ENCODE measurements around the gene YARS1. TPM values are rescaled to one million over a fixed set of nuclear protein-coding genes. Genes with fewer than 3 reads are reported as not detected.

Gene YARS1
- total and polyA plus RNA-seq, 2 donors (not counting 1 experiment from before 2014, with no cell fraction given): 94.4 to 295 TPM

GRCh38 chr1:32767641-32768040, 49.5 kb downstream of the YARS1 start:
- H3K9ac ChIP-seq (ENCODE audit: insufficient read depth, low read length): no peak overlapping the region
- peaks cover 8% of the 10 kb centered on the region for H3K4me1 ChIP-seq (ENCODE audit: control insufficient read depth, extremely low read depth, insufficient read depth, low read length)
- H2AFZ ChIP-seq (ENCODE audit: low read length): no peak overlapping the region
- H3K36me3 ChIP-seq (ENCODE audit: control insufficient read depth, insufficient read depth, low read length): no peaks in the 10 kb centered on the region
- no peaks in the 10 kb centered on the region for H4K20me1 ChIP-seq (ENCODE audit: control insufficient read depth, extremely low read depth, insufficient read depth, low read length)
- H3K79me2 ChIP-seq (ENCODE audit: control insufficient read depth, insufficient read depth, low read length): no peaks in the 10 kb centered on the region
- H3K4me3 ChIP-seq (replicated peaks in 1 of 4; ENCODE audit: control extremely low read depth in 1 of 4, insufficient read depth in 1 of 4, low read depth in 3 of 4, low read length in 4 of 4): no peak overlapping the region
- no peaks in the 10 kb centered on the region for H3K9me3 ChIP-seq (ENCODE audit: control insufficient read depth, insufficient read depth, low read depth, low read length)
- H3K27ac ChIP-seq (ENCODE audit: insufficient read depth, low read length): no peak overlapping the region
- no peaks in the 10 kb centered on the region for H3K27me3 ChIP-seq (ENCODE audit: control insufficient read depth, insufficient read depth, low read length)
- no peak for TF ChIP-seq CTCF (conservative IDR thresholded peaks at IDR 0.05 in 1 of 2, IDR thresholded peaks at IDR 0.05 in 1 of 2; ENCODE audit: low read depth in 1 of 2, low read length in 2 of 2)
- TF ChIP-seq EZH2 (IDR thresholded peaks at IDR 0.05; ENCODE audit: low read length, missing control alignments): no peak
- no peak overlapping the region for H3K4me2 ChIP-seq (ENCODE audit: extremely low read depth, insufficient read depth, low read length)
- no peak for DNase-seq (ENCODE audit: low read depth in 2 of 2)

- no peaks in the 10 kb centered on the region for H4K20me1 ChIP-seq (ENCODE audit: control insufficient read depth, extremely low read depth, insufficient read depth, low read length)
- TF ChIP-seq CTCF (conservative IDR thresholded peaks at IDR 0.05 in 1 of 2, IDR thresholded peaks at IDR 0.05 in 1 of 2; ENCODE audit: low read depth in 1 of 2, low read length in 2 of 2) (no peak), EZH2 (IDR thresholded peaks at IDR 0.05; ENCODE audit: low read length, missing control alignments) (no peak)
- H3K27ac ChIP-seq (ENCODE audit: insufficient read depth, low read length): no peak overlapping the region
- H3K9ac ChIP-seq (ENCODE audit: insufficient read depth, low read length): no peak overlapping the region
- H3K36me3 ChIP-seq (ENCODE audit: control insufficient read depth, insufficient read depth, low read length): no peaks in the 10 kb centered on the region
- H3K4me1 ChIP-seq (ENCODE audit: control insufficient read depth, extremely low read depth, insufficient read depth, low read length): peaks cover 8% of the 10 kb centered on the region
- H3K27me3 ChIP-seq (ENCODE audit: control insufficient read depth, insufficient read depth, low read length): no peaks in the 10 kb centered on the region
- no peak overlapping the region for H3K4me2 ChIP-seq (ENCODE audit: extremely low read depth, insufficient read depth, low read length)
- H3K4me3 ChIP-seq (replicated peaks in 1 of 4; ENCODE audit: control extremely low read depth in 1 of 4, insufficient read depth in 1 of 4, low read depth in 3 of 4, low read length in 4 of 4): no peak overlapping the region
- H3K79me2 ChIP-seq (ENCODE audit: control insufficient read depth, insufficient read depth, low read length): no peaks in the 10 kb centered on the region
- DNase-seq (ENCODE audit: low read depth in 2 of 2): no peak
- no peaks in the 10 kb centered on the region for H3K9me3 ChIP-seq (ENCODE audit: control insufficient read depth, insufficient read depth, low read depth, low read length)
- no peak overlapping the region for H2AFZ ChIP-seq (ENCODE audit: low read length)
Observed at GRCh38 chr1:32767156-32767555, 50.0 kb downstream of the YARS1 start.

DNA sequence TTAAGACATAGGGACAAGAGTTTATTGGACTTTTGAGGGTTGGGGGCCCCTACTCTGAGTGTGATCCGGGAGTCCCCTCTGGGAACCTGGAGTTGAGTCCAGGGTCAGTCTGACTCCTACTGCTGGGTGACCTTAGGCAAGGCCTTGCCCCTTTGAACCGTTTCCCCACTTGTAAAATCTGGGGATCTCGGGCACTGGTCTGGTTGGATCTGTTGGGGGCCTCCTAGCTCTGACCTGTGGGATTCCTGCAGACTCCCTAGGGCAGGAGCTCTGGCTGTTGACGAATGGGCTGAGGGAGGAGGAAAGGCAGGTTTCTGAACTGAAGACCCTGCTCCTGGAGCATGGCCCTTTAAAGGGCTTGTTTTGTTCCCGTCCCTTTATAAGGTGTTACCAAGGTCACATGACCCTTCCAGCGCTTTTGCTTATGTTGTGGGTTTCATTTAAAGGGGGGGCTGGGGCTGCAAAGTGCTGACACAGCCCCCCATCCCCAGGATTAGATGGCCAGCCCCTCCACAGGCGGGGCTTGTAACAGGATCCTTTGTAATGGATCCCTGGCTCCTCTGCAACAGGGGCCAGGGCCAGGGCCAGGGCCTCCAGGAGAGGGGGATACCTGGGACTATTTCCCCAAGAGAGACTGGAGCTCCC, 50.7 kb downstream of the YARS1 start:
- Histone ChIP-seq H3K36me3 (ENCODE audit: control insufficient read depth, insufficient read depth, low read length) (no peaks in the 10 kb centered on the region), H3K9ac (ENCODE audit: insufficient read depth, low read length) (no peak overlapping the region), H3K27ac (ENCODE audit: insufficient read depth, low read length) (no peak overlapping the region), H3K79me2 (ENCODE audit: control insufficient read depth, insufficient read depth, low read length) (no peaks in the 10 kb centered on the region), H3K4me3 (replicated peaks in 1 of 4; ENCODE audit: control extremely low read depth in 1 of 4, insufficient read depth in 1 of 4, low read depth in 3 of 4, low read length in 4 of 4) (no peak overlapping the region), H3K9me3 (ENCODE audit: control insufficient read depth, insufficient read depth, low read depth, low read length) (no peaks in the 10 kb centered on the region), H3K4me1 (ENCODE audit: control insufficient read depth, extremely low read depth, insufficient read depth, low read length) (peaks cover 15% of the 10 kb centered on the region), H3K27me3 (ENCODE audit: control insufficient read depth, insufficient read depth, low read length) (no peaks in the 10 kb centered on the region), H4K20me1 (ENCODE audit: control insufficient read depth, extremely low read depth, insufficient read depth, low read length) (no peaks in the 10 kb centered on the region), H3K4me2 (ENCODE audit: extremely low read depth, insufficient read depth, low read length) (no peak overlapping the region), H2AFZ (ENCODE audit: low read length) (no peak overlapping the region)
- no peak for TF ChIP-seq CTCF (conservative IDR thresholded peaks at IDR 0.05 in 1 of 2, IDR thresholded peaks at IDR 0.05 in 1 of 2; ENCODE audit: low read depth in 1 of 2, low read length in 2 of 2)
- no peak for TF ChIP-seq EZH2 (IDR thresholded peaks at IDR 0.05; ENCODE audit: low read length, missing control alignments)
- no peak for DNase-seq (ENCODE audit: low read depth in 2 of 2)

Data from fibroblast of lung (primary cell).